Measurements from ENCODE around the gene PICALM.

GRCh38 chr11:86089659-86090058 is 20.8 kb upstream of the PICALM start:
- TF ChIP-seq, protein P1, sequence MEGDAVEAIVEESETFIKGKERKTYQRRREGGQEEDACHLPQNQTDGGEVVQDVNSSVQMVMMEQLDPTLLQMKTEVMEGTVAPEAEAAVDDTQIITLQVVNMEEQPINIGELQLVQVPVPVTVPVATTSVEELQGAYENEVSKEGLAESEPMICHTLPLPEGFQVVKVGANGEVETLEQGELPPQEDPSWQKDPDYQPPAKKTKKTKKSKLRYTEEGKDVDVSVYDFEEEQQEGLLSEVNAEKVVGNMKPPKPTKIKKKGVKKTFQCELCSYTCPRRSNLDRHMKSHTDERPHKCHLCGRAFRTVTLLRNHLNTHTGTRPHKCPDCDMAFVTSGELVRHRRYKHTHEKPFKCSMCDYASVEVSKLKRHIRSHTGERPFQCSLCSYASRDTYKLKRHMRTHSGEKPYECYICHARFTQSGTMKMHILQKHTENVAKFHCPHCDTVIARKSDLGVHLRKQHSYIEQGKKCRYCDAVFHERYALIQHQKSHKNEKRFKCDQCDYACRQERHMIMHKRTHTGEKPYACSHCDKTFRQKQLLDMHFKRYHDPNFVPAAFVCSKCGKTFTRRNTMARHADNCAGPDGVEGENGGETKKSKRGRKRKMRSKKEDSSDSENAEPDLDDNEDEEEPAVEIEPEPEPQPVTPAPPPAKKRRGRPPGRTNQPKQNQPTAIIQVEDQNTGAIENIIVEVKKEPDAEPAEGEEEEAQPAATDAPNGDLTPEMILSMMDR (IDR thresholded peaks at IDR 0.05), result no peak
- TF ChIP-seq EZH2 (IDR thresholded peaks at IDR 0.05; ENCODE audit: borderline replicate concordance, insufficient read depth, low read depth, low read length, poor library complexity, severe bottlenecking), result no peak

All from B cell (primary cell).